GM06990 (cell line): ENCODE results near the gene AMT.

Experiments
- DNase-seq: peaks from one replicate; pipeline ENCODE4 v3.0.0-alpha.2; 2011; ENCODE audit not compliant: insufficient read length; ENCODE audit errors: extremely low read depth
- H3K27me3 ChIP-seq: replicated peaks from 2 replicates; pipeline ENCODE4 v1.6.0; 2011; ENCODE audit warnings: low read length; ENCODE audit not compliant: control insufficient read depth, insufficient read depth
- H3K36me3 ChIP-seq: 2 replicates; pipeline ENCODE4 v1.5.1; 2011; ENCODE audit warnings: low read length; ENCODE audit not compliant: control insufficient read depth, insufficient read depth
- H3K4me3 ChIP-seq: replicated peaks from 2 replicates; pipeline ENCODE4 v1.5.1; 2011; ENCODE audit warnings: low read depth, mild to moderate bottlenecking, control low read depth, low read length
- TF ChIP-seq, protein P1 (sequence below): IDR thresholded peaks from 2 replicates; pipeline ENCODE4 v1.5.1; 2011; ENCODE audit warnings: low read length, control low read depth, mild to moderate bottlenecking, inconsistent platforms; ENCODE audit not compliant: insufficient read depth, poor library complexity, severe bottlenecking

Gene AMT, protein sequence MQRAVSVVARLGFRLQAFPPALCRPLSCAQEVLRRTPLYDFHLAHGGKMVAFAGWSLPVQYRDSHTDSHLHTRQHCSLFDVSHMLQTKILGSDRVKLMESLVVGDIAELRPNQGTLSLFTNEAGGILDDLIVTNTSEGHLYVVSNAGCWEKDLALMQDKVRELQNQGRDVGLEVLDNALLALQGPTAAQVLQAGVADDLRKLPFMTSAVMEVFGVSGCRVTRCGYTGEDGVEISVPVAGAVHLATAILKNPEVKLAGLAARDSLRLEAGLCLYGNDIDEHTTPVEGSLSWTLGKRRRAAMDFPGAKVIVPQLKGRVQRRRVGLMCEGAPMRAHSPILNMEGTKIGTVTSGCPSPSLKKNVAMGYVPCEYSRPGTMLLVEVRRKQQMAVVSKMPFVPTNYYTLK

DNA sequence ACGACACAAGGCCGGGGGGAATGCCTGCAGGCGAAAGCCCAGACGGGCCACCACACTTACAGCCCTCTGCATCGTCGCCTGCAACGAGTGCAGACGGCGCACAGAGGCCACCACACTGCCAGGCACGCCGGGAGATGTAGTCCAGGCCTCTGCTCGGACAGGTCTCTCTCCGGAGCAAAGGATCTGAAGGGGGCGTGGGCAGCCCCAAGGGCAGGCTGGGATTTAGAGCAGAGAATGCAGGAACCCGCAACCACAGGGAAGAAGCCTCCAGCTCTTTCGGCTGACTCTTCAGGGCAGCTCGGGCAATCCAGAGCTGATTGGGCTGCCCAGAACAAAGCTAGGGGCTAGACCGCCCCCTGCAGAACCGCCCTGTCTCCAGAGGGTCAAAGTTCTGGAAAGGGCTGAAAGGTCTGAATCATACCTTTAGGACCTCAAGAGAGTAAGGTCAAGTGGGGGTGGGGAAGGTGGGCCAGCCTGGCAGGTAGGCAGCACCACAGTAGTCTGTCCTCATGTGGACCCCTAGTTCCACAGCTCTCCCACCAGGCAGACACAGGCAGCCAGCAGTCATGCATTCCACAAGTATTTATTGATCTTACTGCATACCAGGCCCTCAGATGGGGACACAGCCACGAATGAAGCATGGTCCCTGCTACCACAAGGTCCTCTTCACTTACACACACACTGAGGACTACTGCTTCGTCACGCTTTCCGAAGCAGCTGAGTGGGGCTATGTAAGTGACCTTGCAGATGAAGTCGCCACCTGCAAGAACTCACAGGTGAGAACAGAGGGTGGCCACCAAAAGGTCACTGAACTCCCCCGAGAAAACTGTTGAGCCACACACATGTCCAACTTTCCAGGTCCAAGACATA, at the start of gene AMT:
AMT (minus strand) TSS at position 95 of the 870 bp plus-strand sequence; CDS start at position 72, 23 bp downstream.
- H3K36me3 ChIP-seq, result peaks cover 20% of the 10 kb centered on the region
- no peak for DNase-seq
- no peaks in the 10 kb centered on the region for H3K27me3 ChIP-seq
- TF ChIP-seq, protein P1, sequence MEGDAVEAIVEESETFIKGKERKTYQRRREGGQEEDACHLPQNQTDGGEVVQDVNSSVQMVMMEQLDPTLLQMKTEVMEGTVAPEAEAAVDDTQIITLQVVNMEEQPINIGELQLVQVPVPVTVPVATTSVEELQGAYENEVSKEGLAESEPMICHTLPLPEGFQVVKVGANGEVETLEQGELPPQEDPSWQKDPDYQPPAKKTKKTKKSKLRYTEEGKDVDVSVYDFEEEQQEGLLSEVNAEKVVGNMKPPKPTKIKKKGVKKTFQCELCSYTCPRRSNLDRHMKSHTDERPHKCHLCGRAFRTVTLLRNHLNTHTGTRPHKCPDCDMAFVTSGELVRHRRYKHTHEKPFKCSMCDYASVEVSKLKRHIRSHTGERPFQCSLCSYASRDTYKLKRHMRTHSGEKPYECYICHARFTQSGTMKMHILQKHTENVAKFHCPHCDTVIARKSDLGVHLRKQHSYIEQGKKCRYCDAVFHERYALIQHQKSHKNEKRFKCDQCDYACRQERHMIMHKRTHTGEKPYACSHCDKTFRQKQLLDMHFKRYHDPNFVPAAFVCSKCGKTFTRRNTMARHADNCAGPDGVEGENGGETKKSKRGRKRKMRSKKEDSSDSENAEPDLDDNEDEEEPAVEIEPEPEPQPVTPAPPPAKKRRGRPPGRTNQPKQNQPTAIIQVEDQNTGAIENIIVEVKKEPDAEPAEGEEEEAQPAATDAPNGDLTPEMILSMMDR, result no peak
- no peak within 1 kb of the TSS for H3K4me3 ChIP-seq

DNA sequence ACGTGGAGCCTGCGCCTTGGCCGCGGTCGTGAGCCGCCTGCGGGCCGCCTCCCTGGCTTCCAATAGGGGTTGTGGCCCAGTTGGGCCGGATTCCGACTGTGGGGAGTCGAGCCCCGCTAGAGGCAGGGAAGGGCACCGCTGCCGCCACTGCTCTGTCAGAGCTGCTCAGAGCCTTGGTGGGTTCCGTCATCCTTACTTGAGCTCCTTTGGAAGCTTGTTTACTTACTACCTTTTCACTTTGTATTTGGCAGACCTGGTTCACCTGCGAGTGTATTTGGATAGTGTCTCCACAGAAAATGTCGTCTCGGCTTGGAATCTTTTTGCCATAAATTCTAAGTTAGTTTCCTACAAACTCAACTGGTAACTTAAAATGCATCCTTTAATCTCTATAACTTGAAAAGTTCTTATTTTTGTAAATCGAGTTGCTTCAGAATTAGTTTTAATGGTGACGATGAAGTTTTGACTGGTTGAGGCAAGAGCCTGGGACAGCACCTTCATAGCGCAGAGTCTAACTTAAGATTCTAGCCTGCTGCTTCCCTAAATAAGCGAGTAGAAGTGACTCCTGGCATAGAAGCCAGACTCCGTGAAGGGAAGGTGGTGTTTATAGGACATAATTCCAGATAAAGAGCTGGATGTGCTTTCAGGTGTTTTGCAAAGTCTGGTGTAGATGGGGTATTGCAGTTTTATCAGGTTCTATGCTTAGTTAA, 48.6 kb upstream of the AMT start:
- no peaks in the 10 kb centered on the region for H3K27me3 ChIP-seq
- DNase-seq, result no peak
- H3K4me3 ChIP-seq, result peak overlapping the region; percentile 75
- H3K36me3 ChIP-seq, result no peaks in the 10 kb centered on the region
- TF ChIP-seq, protein P1, result no peak

DNA sequence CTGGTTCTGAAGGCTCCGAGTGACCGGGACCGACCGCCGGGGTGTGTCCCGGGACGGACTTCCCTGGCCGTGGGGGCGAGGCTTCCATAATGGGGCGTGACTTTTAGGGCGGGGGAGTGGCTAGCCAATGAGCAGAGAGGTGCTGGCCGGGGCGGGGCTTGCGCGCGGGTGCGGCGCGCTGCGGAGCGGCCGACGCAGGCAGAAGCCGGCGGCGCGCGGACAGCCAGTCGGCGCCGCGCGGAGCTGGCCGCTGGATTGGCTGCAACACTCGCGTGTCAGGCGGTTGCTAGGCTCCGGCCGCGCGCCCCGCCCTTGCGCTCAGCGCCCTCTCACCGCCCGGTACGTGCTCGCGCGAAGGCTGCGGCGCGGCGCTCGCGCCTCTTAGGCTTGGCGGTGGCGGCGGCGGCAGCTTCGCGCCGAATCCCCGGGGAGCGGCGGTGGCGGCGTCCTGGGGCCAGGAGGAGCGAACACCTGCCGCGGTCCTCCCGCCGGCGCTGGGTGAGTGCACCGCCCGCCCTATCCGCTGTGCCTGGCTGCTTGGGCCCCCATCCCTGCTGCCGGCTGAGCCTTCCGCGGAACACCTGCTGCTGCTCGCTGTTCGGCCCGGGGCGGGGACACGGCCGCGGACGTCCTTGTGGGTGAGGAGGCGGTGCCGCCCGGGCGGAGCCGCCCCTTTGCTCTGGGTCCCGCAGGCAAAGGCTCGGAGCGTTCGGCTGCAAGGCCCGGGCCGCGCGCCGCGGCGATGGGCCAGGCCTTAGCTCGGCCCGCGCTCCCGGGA, 47.9 kb upstream of the AMT start, which contains the start of gene DAG1:
DAG1 (plus strand) TSS at position 332 of the 778 bp plus-strand sequence. CDS start 40,268 bp downstream, outside the sequence.
- peak within 1 kb of the TSS; percentile 75 for H3K4me3 ChIP-seq
- H3K36me3 ChIP-seq, result no peaks in the 10 kb centered on the region
- DNase-seq, result peak; percentile 99
- TF ChIP-seq, protein P1, result no peak
- H3K27me3 ChIP-seq, result no peaks in the 10 kb centered on the region

DNA sequence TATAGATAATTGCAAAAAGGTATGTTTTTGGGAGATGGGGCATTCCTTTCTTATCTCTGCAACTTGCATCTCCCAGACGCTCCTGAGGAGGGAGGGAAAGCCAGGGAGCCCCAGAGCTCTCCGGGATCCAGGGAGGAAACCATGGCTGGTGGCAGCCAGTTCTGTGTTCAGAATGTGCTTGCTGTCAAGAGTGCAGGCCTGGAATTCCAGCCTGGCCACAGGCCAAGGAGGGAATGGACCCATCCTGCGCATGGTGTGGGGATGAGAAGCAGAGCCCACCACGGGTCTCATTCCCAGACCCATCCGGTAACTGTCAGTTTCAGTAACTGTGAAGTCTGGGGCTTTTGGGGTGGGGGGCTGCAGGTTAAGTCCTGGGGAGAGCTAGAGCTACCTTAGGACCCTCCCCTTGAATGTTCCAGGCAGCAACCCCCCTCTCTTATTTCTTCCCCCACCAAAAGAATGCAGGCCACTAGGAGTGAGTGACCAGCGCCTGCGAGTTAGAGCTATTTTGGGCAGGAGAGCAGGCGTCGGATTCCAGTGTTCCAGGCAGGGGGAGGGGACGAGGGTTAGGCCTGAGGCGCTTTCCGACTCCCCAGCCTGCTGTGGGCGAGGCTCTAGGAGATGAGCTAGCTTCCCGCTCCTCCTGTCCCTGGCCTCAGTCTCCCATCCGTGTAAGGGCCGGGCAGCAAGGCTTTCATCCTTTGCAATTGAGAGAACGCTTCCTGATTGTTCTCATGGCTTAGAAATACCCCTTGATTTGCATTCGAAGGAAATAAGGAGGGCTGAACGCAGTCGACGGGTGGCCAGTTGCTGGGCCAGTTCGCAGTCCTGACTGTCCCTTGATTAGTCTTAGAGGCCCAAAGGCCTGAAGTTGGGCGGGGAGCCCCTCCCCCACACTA, 47.0 kb upstream of the AMT start:
- no peaks in the 10 kb centered on the region for H3K36me3 ChIP-seq
- DNase-seq, result no peak
- peak overlapping the region; percentile 73 for H3K4me3 ChIP-seq
- H3K27me3 ChIP-seq, result no peaks in the 10 kb centered on the region
- TF ChIP-seq, protein P1, result no peak
